ENCODE results near the gene LAMA4.

LAMA4 gene

GRCh38 chr6:112177092-112177491, 77.3 kb downstream of the LAMA4 start:
- TF ChIP-seq, protein P1, sequence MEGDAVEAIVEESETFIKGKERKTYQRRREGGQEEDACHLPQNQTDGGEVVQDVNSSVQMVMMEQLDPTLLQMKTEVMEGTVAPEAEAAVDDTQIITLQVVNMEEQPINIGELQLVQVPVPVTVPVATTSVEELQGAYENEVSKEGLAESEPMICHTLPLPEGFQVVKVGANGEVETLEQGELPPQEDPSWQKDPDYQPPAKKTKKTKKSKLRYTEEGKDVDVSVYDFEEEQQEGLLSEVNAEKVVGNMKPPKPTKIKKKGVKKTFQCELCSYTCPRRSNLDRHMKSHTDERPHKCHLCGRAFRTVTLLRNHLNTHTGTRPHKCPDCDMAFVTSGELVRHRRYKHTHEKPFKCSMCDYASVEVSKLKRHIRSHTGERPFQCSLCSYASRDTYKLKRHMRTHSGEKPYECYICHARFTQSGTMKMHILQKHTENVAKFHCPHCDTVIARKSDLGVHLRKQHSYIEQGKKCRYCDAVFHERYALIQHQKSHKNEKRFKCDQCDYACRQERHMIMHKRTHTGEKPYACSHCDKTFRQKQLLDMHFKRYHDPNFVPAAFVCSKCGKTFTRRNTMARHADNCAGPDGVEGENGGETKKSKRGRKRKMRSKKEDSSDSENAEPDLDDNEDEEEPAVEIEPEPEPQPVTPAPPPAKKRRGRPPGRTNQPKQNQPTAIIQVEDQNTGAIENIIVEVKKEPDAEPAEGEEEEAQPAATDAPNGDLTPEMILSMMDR (IDR thresholded peaks at IDR 0.05), result no peak

GRCh38 chr6:112176175-112176574, 78.2 kb downstream of the LAMA4 start:
- TF ChIP-seq, protein P1 (IDR thresholded peaks at IDR 0.05), result no peak

- TF ChIP-seq, protein P1 (IDR thresholded peaks at IDR 0.05), result no peak
Measured at GRCh38 chr6:112173221-112173804, 81.1 kb downstream of the LAMA4 start.

- TF ChIP-seq, protein P1 (IDR thresholded peaks at IDR 0.05), result no peak
Measured at GRCh38 chr6:112172540-112172939, 81.8 kb downstream of the LAMA4 start.

GRCh38 chr6:112169541-112169940, 84.8 kb downstream of the LAMA4 start:
- TF ChIP-seq, protein P1 (IDR thresholded peaks at IDR 0.05), result no peak

- TF ChIP-seq, protein P1 (IDR thresholded peaks at IDR 0.05), result peak; percentile 92
Measured at GRCh38 chr6:112163295-112164257, 90.8 kb downstream of the LAMA4 start.

DNA sequence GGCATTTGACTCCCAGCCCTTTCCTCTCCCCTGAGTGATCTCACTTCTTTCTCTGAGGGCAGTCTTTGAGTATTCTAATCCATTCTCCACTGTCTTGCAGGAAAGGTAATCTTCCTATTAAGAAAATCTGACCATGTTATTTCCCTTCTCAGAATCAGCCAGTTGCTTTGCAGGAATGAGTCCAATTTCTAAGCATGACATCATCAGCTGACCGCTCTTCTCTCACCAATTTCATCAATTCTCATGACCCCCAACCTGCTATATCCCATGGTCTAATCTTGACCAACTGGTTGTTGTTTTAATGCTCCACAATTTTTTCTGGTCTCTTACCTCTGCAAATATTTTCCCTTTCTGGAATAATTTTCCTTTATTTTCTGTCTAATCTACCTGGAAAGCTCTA, 93.6 kb downstream of the LAMA4 start:
- TF ChIP-seq, protein P1 (IDR thresholded peaks at IDR 0.05), result no peak

Data from LNCAP (cell line).